Panc1 (cell line): ENCODE measurements around the gene SCUBE2. TPM values are rescaled to one million over a fixed set of nuclear protein-coding genes. Genes with fewer than 3 reads are reported as not detected.

Experiments
- ATAC-seq: fragments of 200-7000 bp; cut with Tn5 transposase; 2 replicates; pipeline ENCODE4 v1.9.1; 2020; ENCODE audit warnings: mild to moderate bottlenecking, moderate library complexity
- BruUV-seq: library from RNA; stranded (reverse); fragments of 400-500 nt; replicated peaks from 2 replicates; lab custom pipeline; 2021; lab: Mats Ljungman, UMichigan
- CTCF ChIA-PET: fragments of 300-600 bp; sonication (Branson Sonifier 250); formaldehyde crosslinking; loops from one replicate; lab custom pipeline; 2022; ENCODE audit warnings: antibody characterized with exemption; lab: Charles Lee
- POLR2A ChIA-PET: fragments of 300-600 bp; sonication (Branson Sonifier 250); formaldehyde crosslinking; loops from one replicate; lab custom pipeline; 2022; ENCODE audit warnings: antibody characterized with exemption; lab: Charles Lee
- DNase-seq: peaks from one replicate; pipeline ENCODE4 v3.0.0-alpha.2; 2010; ENCODE audit warnings: low read depth, low spot score
- H3K27ac ChIP-seq: 2 replicates; pipeline ENCODE4 v1.5.1; 2011; ENCODE audit warnings: mild to moderate bottlenecking, low read length, inconsistent platforms
- H3K27me3 ChIP-seq: fragments of 200-500 bp; sonication (Bioruptor generic); 2 replicates; pipeline ENCODE4 v1.6.0; 2014; ENCODE audit warnings: low read length, inconsistent platforms; ENCODE audit not compliant: control insufficient read depth, insufficient read depth
- H3K36me3 ChIP-seq: fragments of 200-500 bp; sonication (Bioruptor generic); 2 replicates; pipeline ENCODE4 v1.5.1; 2014; ENCODE audit warnings: inconsistent platforms, mild to moderate bottlenecking, low read length, moderate library complexity; ENCODE audit not compliant: control insufficient read depth, insufficient read depth
- H3K4me1 ChIP-seq: 2 replicates; pipeline ENCODE4 v1.5.1; 2011; ENCODE audit warnings: inconsistent platforms, mild to moderate bottlenecking, low read length, moderate library complexity; ENCODE audit not compliant: control insufficient read depth, insufficient read depth
- H3K4me3 ChIP-seq, 2 experiments: 2 replicates each; pipeline ENCODE4 v1.5.1; 2011 to 2012; ENCODE audit warnings: low read depth in 2 of 2, low read length in 2 of 2, mild to moderate bottlenecking in 2 of 2, inconsistent platforms in 1 of 2, moderate library complexity in 1 of 2
- H3K9me3 ChIP-seq: fragments of 200-500 bp; sonication (Bioruptor generic); 2 replicates; pipeline ENCODE4 v1.5.1; 2014; ENCODE audit warnings: low read depth, mild to moderate bottlenecking, inconsistent platforms, low read length, moderate library complexity; ENCODE audit not compliant: control insufficient read depth, insufficient read depth
- CTCF ChIP-seq: fragments of 450-650 bp; IDR thresholded peaks from 2 replicates; pipeline ENCODE4 v1.5.1; 2017; ENCODE audit warnings: mild to moderate bottlenecking
- POLR2AphosphoS5 ChIP-seq: IDR thresholded peaks from 2 replicates; pipeline ENCODE4 v1.6.1; 2012; ENCODE audit warnings: mild to moderate bottlenecking, low read depth, low read length, moderate library complexity
- REST ChIP-seq, 2 experiments: IDR thresholded peaks; 2 replicates each; pipeline ENCODE4 v1.6.1; 2011 to 2012; ENCODE audit warnings: low read depth in 2 of 2, control low read depth in 1 of 2, low read length in 1 of 2, mild to moderate bottlenecking in 1 of 2, moderate library complexity in 1 of 2; ENCODE audit not compliant: insufficient read depth in 1 of 2
- SIN3A ChIP-seq: IDR thresholded peaks from 2 replicates; pipeline ENCODE4 v1.6.1; 2012; ENCODE audit warnings: low read depth, mild to moderate bottlenecking, low read length, moderate library complexity, borderline replicate concordance; ENCODE audit not compliant: insufficient read depth
- TCF7L2 ChIP-seq: IDR thresholded peaks from 2 replicates; pipeline ENCODE4 v1.6.1; 2011; ENCODE audit warnings: mild to moderate bottlenecking, low read depth, low read length, inconsistent platforms
- in situ Hi-C: cut with HindIII; loops from 2 replicates; pipeline ENCODE4 v1.10.0; 2016; ENCODE audit warnings: low sequenced_read_pairs, low pct_unique_long_range_greater_than_20kb
- intact Hi-C: fragments of 100-400 bp; cut with micrococcal nuclease; formaldehyde crosslinking; loops from one replicate; pipeline ENCODE4 v1.10.0; 2022; ENCODE audit not compliant: unreplicated experiment
- total RNA-seq: library from RNA; stranded (reverse); gene quantifications from one replicate; pipeline ENCODE4 v1.2.1, GENCODE V29; 2021; ENCODE audit not compliant: unreplicated experiment

Gene SCUBE2
- total RNA-seq, 1 experiment from 2014 or later: 2.8 TPM

GRCh38 chr11:9028581-9028980 is 62.8 kb downstream of the SCUBE2 start:
- in situ Hi-C loops: no loop called here
- Histone ChIP-seq H3K27ac (no peak overlapping the region), H3K4me1 (no peaks in the 10 kb centered on the region), H3K4me3 (no peak overlapping the region), H3K9me3 (no peaks in the 10 kb centered on the region), H3K27me3 (no peaks in the 10 kb centered on the region), H3K36me3 (no peaks in the 10 kb centered on the region)
- no peak for DNase-seq
- BruUV-seq: no TSS peak
- no peak for TF ChIP-seq CTCF
- TF ChIP-seq TCF7L2: no peak
- no peak for TF ChIP-seq SIN3A
- no peak for TF ChIP-seq REST (IDR thresholded peaks at IDR 0.05; ENCODE audit: insufficient read depth in 1 of 2, low read depth in 2 of 2, low read length in 1 of 2)
- no peak for TF ChIP-seq POLR2AphosphoS5
- ChIA-PET CTCF (no interaction called here), POLR2A (no interaction called here)
- ATAC-seq: no peak
- intact Hi-C loops: no loop called here

GRCh38 chr11:9025101-9025850 is 66.1 kb downstream of the SCUBE2 start:
- Histone ChIP-seq H3K4me1 (no peaks in the 10 kb centered on the region), H3K4me3 (no peak overlapping the region), H3K27ac (no peak overlapping the region), H3K27me3 (no peaks in the 10 kb centered on the region), H3K9me3 (no peaks in the 10 kb centered on the region), H3K36me3 (no peaks in the 10 kb centered on the region)
- ATAC-seq: no peak
- DNase-seq: no peak
- BruUV-seq: no TSS peak
- POLR2A ChIA-PET: interaction anchor here (0.6 kb wide), 1 partner anchor 224 kb away, joined by 5 read pairs; no protein-coding TSS in a partner anchor
- no peak for TF ChIP-seq SIN3A
- no peak for TF ChIP-seq REST (IDR thresholded peaks at IDR 0.05; ENCODE audit: insufficient read depth in 1 of 2, low read depth in 2 of 2, low read length in 1 of 2)
- no peak for TF ChIP-seq CTCF
- TF ChIP-seq POLR2AphosphoS5: no peak
- TF ChIP-seq TCF7L2: no peak
- intact Hi-C loops (no loop called here), in situ Hi-C loops (no loop called here)
- CTCF ChIA-PET: interaction anchor here (0.7 kb wide), 1 partner anchor 10 kb away, joined by 3 read pairs; no protein-coding TSS in a partner anchor
